HG03064 (cell line): Measurements from ENCODE around the gene DAD1.
"Not testable (repeated sequence)": the region's sequence is repeated elsewhere in the genome, so short reads cannot be mapped to it uniquely, and the experiment has no call there.

Experiments
- ATAC-seq: cut with Tn5 transposase; IDR thresholded peaks from one replicate; pipeline ENCODE4 v1.9.1; 2021; ENCODE audit warnings: low read depth; ENCODE audit not compliant: unreplicated experiment

DAD1 gene

GRCh38 chr14:22600027-22600426 lies 11.0 kb upstream of the DAD1 start:
- ATAC-seq: no peak

DNA sequence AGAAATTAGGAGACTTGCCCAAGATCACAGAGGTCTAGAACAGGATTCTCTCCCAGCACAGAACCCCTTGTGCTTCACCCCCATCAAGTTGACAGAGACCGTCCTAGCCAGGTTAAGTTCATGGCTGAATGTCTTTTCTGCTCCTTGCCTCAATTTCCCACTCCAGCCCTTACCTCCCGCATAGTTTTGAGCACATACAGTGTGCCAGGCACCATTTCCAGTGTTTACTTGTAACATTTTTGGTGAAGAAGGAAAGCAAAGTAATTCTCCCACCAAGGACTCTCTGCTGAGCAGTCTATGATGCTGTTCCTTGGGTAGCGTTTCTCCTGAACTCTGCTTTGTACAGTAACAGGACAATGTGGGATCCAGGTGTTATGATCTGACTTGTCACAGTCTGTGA lies 10.3 kb upstream of the DAD1 start:
- no peak for ATAC-seq

DNA sequence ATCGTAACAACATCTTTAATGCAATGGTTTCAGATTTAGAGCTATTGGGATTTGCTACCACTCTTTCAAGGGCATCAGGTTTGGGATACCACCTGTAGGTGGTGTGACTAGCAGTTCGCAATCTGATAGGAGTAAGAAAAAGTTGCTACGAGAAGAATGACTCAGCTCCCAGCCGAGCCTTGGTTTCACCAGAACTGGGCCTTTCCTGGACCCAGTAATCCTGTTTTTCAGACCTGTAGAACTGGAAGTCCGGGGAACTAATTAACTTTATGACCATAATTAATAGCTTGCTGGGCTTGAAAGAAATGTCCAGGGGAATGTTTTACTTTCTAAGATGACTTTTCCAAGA lies 9.8 kb upstream of the DAD1 start:
- no peak for ATAC-seq

DNA sequence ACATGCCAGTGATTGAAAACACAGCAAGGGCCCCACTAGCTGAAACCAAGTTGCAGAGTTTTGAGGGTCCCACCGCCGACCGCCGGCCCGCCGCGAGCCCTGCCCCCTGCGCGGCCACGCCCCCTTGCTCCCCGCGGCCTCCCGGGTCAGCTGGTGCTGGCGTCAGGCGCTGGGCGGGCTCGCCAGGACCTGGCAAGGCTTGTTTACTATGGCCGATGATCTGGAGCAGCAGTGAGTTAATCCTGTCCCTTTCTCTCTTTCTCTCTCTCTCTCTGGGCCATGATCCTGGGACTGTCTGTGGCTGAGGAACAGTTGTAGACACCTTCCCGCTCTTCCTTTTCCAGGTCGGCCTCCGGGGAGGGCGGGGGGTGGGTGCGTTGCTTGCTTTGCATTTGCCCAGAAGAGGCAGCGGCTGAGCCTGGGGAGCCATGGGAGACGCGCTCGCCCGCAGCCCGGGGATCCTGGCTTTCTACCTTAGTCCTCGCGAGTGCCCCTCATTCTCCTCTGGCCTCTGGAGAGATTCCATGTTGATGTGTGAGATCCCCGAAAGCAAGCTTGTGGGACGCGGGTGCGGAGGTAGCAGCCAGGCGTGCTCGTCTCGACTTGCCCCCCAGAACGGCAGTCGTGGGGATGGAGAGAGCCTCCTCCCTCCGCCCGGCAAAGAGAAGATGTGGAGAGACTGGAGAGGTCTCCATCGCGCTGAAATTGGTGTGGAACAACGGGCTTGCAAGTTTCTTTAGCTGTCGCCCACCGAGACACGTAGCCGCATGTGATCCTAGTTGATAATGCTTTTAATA lies 9.3 kb upstream of the DAD1 start, which contains the start of gene ABHD4:
Gene ABHD4 (plus strand): TSS at position 202 of the 797 bp plus-strand sequence. CDS start 7 bp downstream, at position 209.
- ATAC-seq: peak; percentile 80

DNA sequence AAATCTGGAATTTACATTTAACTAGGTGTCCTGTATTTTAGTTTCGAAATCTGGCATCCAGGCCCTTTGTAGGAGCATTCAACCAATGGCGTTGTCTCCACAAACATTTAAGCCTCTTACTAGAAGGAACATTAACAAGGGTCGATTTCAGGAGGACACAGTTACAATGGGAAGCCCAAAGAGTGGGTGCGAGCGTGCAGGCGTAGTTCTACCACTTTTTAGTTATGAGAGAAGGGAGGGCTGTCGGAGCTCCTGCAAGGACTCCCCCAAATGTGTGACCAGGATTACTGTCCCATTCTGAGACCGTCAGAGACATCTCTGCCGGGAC lies 8.7 kb upstream of the DAD1 start:
- ATAC-seq: peak; percentile 30

DNA sequence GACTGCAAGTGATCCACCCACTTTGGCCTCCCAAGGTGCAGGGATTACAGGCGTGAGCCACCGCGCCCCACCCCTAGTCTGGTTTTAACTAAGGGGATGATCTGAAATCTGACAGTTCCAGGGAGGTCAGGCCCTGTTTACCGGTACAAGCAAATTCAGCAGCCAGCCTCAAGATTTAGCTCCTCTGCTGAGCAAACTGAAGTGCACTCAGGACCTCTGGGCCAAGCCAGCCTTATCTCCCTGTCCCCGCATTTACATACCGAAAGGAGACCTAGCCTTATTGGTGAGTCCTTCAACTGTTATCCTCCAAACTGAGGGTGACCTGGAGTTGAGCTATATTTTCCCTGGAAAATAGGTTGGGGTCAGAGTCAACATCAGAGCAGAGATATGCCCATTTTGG lies 8.2 kb upstream of the DAD1 start:
- ATAC-seq: no peak

DNA sequence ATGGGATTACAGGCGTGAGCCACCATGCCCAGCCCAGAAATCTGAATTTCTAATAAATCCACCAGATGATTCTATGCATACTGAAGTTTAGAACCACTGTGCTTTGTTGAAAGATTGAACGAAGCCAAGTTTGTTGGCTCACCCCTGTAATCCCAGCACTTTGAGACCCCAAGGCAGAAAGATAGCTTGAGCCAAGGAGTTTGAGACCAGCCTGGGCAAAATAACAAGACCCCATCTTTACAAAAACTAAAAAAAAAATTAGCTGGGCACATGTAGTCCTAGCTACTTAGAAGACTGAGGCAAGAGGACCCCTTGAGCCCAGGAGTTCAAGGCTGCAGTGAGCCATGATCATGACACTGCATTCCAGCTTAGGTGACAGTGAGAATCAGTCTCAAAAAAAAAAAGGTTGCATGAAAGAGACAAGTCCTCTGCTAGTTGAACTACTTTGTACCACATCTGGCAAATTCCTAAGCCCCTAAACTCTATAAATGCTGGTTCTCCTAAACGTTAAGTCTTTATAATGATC lies 7.4 kb upstream of the DAD1 start:
- no peak for ATAC-seq

DNA sequence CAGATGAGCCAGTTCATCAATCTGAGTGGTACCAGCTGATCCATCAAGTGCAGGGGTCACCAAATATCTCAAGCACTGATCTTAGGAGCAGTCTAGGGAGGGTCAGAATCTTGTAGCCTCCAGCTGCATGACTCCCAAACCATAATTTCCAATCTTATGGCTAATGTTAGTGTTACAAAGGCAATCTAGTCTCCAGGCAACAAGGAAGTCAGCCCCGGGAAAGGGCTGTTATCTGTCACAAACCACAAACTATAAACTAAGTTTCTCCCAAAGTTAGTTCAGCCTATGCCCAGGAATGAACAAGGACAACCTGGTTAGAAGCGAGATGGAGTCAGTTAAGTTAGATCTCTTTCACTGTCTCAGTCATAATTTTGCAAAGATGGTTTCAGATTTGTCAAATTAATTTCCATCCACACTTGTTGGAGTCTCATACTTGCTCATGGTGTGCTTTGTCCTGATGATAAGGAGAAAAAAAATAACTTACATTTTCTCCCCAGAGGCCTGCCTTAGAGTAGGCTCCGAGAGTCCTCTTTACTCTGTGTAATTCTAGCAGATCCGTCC lies 5.2 kb upstream of the DAD1 start:
- no peak for ATAC-seq

DNA sequence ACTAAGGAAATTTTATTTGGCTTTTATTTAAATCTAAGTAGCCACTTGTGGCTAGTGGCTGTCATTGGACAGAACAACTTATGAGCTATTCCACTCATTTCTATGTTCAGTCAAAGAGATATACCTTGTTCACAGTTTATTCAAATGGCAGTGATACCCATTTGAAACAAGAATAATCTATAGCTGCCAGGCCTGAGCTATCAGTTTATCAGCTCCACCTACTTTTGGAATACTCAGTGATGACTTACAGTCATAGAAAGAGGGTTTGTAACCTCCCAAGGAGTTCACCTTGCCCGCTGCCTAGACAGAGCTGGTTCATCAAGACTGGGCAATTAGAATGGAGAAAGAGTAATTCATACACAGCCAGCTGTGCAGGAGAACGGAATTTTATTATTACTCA lies 4.6 kb upstream of the DAD1 start:
- ATAC-seq: no peak

GRCh38 chr14:22593189-22593588 lies 4.2 kb upstream of the DAD1 start:
- no peak for ATAC-seq

GRCh38 chr14:22588526-22589095 lies 413 bp downstream of the DAD1 start:
- no peak for ATAC-seq

DNA sequence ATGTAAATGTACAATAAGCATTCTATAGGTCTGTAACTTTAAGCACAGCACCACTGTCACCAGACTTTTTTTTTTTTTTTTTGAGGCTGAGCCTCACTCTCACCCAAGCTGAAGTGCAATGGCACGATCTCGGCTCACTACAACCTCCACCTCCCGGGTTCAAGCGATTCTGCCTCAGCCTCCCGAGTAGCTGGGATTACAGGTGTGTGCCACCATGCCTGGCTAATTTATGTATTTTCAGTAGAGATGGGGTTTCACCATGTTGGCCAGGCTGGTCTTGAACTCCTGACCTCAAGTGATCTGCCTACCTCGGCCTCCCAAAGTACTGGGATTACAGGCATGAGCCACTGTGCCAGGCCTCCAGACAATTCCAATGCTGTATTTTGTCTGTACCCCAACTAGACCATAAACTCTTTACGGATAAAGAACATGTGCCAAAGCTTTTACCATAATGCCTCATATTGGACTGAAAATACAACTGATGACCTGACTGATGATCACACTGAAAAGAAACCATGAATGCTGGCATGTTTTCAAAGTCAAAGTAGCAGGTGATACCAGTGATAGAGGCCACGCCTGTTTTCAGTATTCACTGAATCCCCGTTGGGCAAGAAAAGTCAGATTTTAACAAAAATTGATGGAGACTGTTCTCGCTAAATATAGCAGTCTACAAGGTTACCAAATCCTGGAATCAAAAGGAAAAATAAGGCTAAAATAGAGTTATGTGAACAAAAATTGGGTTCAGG lies 1.2 kb downstream of the DAD1 start:
- not testable (repeated sequence) for ATAC-seq

DNA sequence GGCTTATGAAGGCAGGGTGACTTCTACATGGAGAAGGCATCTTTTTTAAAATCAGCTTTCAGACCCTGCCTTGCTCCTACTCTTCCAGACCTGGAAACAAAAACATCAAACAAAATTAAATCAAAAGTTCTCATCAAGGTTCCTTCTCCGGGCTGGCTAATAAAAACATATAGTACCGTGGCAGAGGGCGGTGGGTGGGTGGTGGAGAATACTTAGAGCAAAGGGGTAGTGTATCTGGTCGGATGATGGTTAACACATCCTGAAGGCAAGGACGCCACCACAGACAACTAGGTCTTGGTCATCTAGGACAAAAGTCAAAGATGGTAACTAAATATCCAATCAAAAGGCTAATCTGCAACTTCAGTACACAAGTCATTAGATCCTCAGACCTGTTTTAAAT lies 1.8 kb downstream of the DAD1 start:
- ATAC-seq: no peak

GRCh38 chr14:22583994-22584393 lies 5.0 kb downstream of the DAD1 start:
- no peak for ATAC-seq

- ATAC-seq: no peak
Measured at GRCh38 chr14:22580625-22581024, 8.4 kb downstream of the DAD1 start.

- no peak for ATAC-seq
Measured at GRCh38 chr14:22579881-22580280, 9.1 kb downstream of the DAD1 start.

DNA sequence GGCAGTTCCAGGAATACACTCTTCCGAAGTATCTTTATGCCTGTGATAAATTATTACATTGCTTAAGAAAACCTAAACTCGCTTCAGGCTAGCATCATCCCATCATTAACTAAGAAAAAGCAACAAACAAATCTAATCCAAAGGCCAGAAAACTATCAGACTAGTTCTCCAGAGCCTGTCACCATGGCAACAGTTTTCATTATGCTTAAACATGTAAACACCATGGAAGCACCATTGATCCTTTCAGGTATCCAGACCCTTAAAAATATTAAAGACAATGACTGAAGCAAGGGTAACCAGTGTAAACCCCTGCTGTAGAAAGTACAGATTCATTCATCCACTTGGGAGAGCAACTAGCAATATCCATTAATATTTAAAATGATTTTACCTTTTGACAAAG lies 9.8 kb downstream of the DAD1 start:
- ATAC-seq: no peak

GRCh38 chr14:22577334-22577908 lies 11.6 kb downstream of the DAD1 start:
- no peak for ATAC-seq

- ATAC-seq: no peak
Measured at GRCh38 chr14:22573804-22574203, 15.2 kb downstream of the DAD1 start.

GRCh38 chr14:22572562-22573058 lies 16.4 kb downstream of the DAD1 start:
- no peak for ATAC-seq
